Smooth muscle cell (in vitro differentiated cells): ENCODE results near the gene VPS26A. TPM values are rescaled to one million over a fixed set of nuclear protein-coding genes. Genes with fewer than 3 reads are reported as not detected.

Experiments used
- DNase-seq: peaks from one replicate; lab custom pipeline; 2025; ENCODE audit not compliant: unreplicated experiment; lab: John Stamatoyannopoulos, UW
- H2AFZ ChIP-seq: fragments of 200-600 bp; sonication (generic); 2 replicates; pipeline ENCODE4 v1.6.0; 2016; ENCODE audit warnings: antibody characterized with exemption, low read depth, mild to moderate bottlenecking
- H3F3A ChIP-seq: fragments of 200-600 bp; sonication (generic); 2 replicates; pipeline ENCODE4 v1.6.0; 2017; ENCODE audit warnings: antibody characterized with exemption, low read depth
- H3K27ac ChIP-seq: fragments of 200-600 bp; sonication (generic); 2 replicates; pipeline ENCODE4 v1.5.1; 2016; ENCODE audit warnings: low read depth, mild to moderate bottlenecking
- H3K27me3 ChIP-seq: fragments of 200-600 bp; sonication (generic); 2 replicates; pipeline ENCODE4 v1.6.1; 2016; ENCODE audit warnings: low read depth, mild to moderate bottlenecking
- H3K36me3 ChIP-seq: fragments of 200-600 bp; sonication (generic); 2 replicates; pipeline ENCODE4 v1.5.1; 2016; ENCODE audit warnings: low read depth
- H3K4me1 ChIP-seq: fragments of 200-600 bp; sonication (generic); 2 replicates; pipeline ENCODE4 v1.5.1; 2016; ENCODE audit warnings: low read depth
- H3K4me2 ChIP-seq: fragments of 200-600 bp; sonication (generic); 2 replicates; pipeline ENCODE4 v1.6.0; 2016; ENCODE audit warnings: mild to moderate bottlenecking
- H3K4me3 ChIP-seq: fragments of 200-600 bp; sonication (generic); 2 replicates; pipeline ENCODE4 v1.5.1; 2016; ENCODE audit warnings: mild to moderate bottlenecking
- H3K79me2 ChIP-seq: fragments of 200-600 bp; sonication (generic); 2 replicates; pipeline ENCODE4 v1.6.0; 2016; ENCODE audit warnings: low read depth, mild to moderate bottlenecking
- H3K9ac ChIP-seq: fragments of 200-600 bp; sonication (generic); 2 replicates; pipeline ENCODE4 v1.6.0; 2016; ENCODE audit warnings: low read depth
- H3K9me3 ChIP-seq: fragments of 200-600 bp; sonication (generic); replicated peaks from 2 replicates; pipeline ENCODE4 v1.5.1; 2016; ENCODE audit warnings: low read depth
- H4K20me1 ChIP-seq: fragments of 200-600 bp; sonication (generic); 2 replicates; pipeline ENCODE4 v1.6.0; 2016; ENCODE audit warnings: low read depth
- CTCF ChIP-seq: fragments of 200-600 bp; sonication (generic); IDR thresholded peaks from 2 replicates; pipeline ENCODE4 v1.5.1; 2017; ENCODE audit warnings: borderline replicate concordance, mild to moderate bottlenecking, antibody characterized with exemption; ENCODE audit not compliant: insufficient read depth, poor library complexity, severe bottlenecking
- WGBS: methylation state at CpG from one replicate; pipeline ENCODE4 v1.1.7; 2016; ENCODE audit warnings: low lambda C conversion rate; 5-methylcytosine and 5-hydroxymethylcytosine counted together
- polyA plus RNA-seq: library from polyadenylated mRNA; unstranded; fragments of >200 nt; fragmentation: Nextera tagmentation; extraction: Ambion mirVana; gene quantifications from 2 replicates; pipeline ENCODE4 v1.2.1, GENCODE V29; 2016
- total RNA-seq: library from RNA; depleted of rRNA; stranded (reverse); fragments of >200 nt; gene quantifications from 2 replicates; pipeline ENCODE4 v1.2.3, GENCODE V29; 2014

VPS26A gene
- total and polyA plus RNA-seq, 2 experiments from 2014 or later = 28.3 to 36.8 TPM

DNA sequence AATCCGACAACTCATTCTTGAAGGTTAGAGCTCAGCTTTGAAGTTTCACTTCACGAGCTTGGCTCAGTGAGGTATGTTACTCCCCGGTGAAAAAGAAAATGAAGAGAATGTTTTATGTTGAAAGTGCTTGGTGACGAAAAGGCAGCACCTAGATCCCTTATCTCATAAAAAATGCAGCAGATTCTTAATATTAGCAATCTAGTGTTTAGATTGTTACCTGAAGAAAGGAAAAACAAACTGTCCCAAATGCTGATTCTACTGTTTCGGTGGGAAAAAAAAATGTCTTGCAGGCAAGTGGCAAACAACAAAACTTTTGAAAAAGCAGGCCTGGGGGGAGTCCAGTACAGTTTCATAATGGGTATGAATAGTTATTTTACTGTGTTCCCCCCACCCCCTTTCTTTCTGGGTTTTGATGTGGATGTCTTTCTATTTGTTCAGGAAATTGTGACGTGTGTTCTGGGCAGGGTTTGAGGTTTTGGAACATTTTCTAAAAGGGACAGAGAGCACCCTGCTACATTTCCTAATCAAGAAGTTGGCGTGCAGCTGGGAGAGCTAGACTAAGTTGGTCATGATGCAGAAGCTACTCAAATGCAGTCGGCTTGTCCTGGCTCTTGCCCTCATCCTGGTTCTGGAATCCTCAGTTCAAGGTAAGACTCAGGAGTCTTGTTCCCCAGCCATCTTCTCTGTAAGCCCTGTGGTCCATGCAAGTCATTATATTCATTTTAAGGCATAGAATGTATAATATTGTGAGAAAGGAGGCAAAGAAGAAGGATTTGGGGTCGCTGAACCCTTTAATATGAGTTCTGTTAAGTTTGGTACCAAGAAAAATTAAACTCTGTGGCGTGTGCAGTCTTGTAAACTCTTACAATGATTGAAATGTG is 36.1 kb upstream of the VPS26A start, which contains the start of gene SRGN:
SRGN (plus strand) TSS at position 514 of the 881 bp plus-strand sequence; CDS start at position 569, 55 bp downstream.
- Histone ChIP-seq H3K36me3 (no peaks in the 10 kb centered on the region), H3K27ac (no peak within 1 kb of the TSS), H3K9me3 (no peaks in the 10 kb centered on the region), H3K79me2 (no peaks in the 10 kb centered on the region), H3K4me1 (no peaks in the 10 kb centered on the region), H4K20me1 (no peaks in the 10 kb centered on the region), H3K4me2 (no peak within 1 kb of the TSS), H2AFZ (no peak within 1 kb of the TSS), H3K27me3 (no peaks in the 10 kb centered on the region), H3K4me3 (no peak within 1 kb of the TSS), H3K9ac (no peak within 1 kb of the TSS), H3F3A (no peaks in the 10 kb centered on the region)
- 83% methylated on average over 10 of the region's 10 CpGs for WGBS
- TF ChIP-seq CTCF = no peak
- no peak for DNase-seq

DNA sequence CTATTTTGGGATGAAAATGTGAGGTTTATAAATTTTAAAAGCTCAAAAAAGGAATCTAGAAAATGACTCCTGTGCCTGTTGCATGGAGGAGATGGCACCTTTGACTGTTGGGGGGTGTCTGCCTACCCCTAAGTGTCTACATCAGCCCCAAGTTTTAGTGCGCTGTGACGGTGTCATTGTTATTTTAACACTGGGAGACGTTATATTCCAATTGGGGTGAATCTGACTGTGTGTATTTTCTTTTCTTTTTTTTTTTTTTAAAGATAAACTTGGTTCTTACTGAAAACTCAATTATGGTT is 35.6 kb upstream of the VPS26A start:
- no peak overlapping the region for H2AFZ ChIP-seq

GRCh38 chr10:69088801-69089501 is 35.0 kb upstream of the VPS26A start:
- no peaks in the 10 kb centered on the region for H3F3A ChIP-seq
- no peak overlapping the region for H3K4me3 ChIP-seq
- H3K9me3 ChIP-seq = no peaks in the 10 kb centered on the region
- H3K4me2 ChIP-seq = no peak overlapping the region
- H4K20me1 ChIP-seq = no peaks in the 10 kb centered on the region
- no peak for DNase-seq
- no peaks in the 10 kb centered on the region for H3K36me3 ChIP-seq
- H3K27me3 ChIP-seq = no peaks in the 10 kb centered on the region
- no peak overlapping the region for H3K9ac ChIP-seq
- WGBS = 87% methylated on average over 10 of the region's 10 CpGs
- no peaks in the 10 kb centered on the region for H3K4me1 ChIP-seq
- no peak for TF ChIP-seq CTCF
- H3K79me2 ChIP-seq = no peaks in the 10 kb centered on the region
- no peak overlapping the region for H3K27ac ChIP-seq
- H2AFZ ChIP-seq = no peak overlapping the region

More for the DNA sequence above, 35.6 kb upstream of the VPS26A start:
- H3K36me3 ChIP-seq = no peaks in the 10 kb centered on the region
- H3K27me3 ChIP-seq = no peaks in the 10 kb centered on the region
- H3K79me2 ChIP-seq = no peaks in the 10 kb centered on the region
- no peaks in the 10 kb centered on the region for H3K9me3 ChIP-seq
- H3K4me1 ChIP-seq = no peaks in the 10 kb centered on the region
- no peaks in the 10 kb centered on the region for H4K20me1 ChIP-seq
- no peak overlapping the region for H3K4me2 ChIP-seq
- no peak overlapping the region for H3K27ac ChIP-seq
- WGBS = 94% methylated on average over 3 of the region's 3 CpGs
- H3K9ac ChIP-seq = no peak overlapping the region
- H3K4me3 ChIP-seq = no peak overlapping the region
- DNase-seq = no peak
- no peak for TF ChIP-seq CTCF
- H3F3A ChIP-seq = no peaks in the 10 kb centered on the region
